HG03571 (cell line): ENCODE data around the gene KDM6A.
"Not testable (repeated sequence)": the region's sequence is repeated elsewhere in the genome, so short reads cannot be mapped to it uniquely, and the experiment has no call there.

Experiments used
- ATAC-seq: cut with Tn5 transposase; IDR thresholded peaks from one replicate; pipeline ENCODE4 v1.9.1; 2021; ENCODE audit not compliant: unreplicated experiment

Gene KDM6A

GRCh38 chrX:45070116-45071007 is 197.4 kb downstream of the KDM6A start:
- ATAC-seq = no peak

GRCh38 chrX:45073011-45073410 is 200.0 kb downstream of the KDM6A start:
- not testable (repeated sequence) for ATAC-seq

GRCh38 chrX:45077748-45078424 is 204.9 kb downstream of the KDM6A start:
- ATAC-seq = no peak

- ATAC-seq = no peak
Measured at GRCh38 chrX:45083314-45083713, 210.3 kb downstream of the KDM6A start.

GRCh38 chrX:45110494-45110893 is 237.5 kb downstream of the KDM6A start:
- no peak for ATAC-seq

- ATAC-seq = no peak
Measured at GRCh38 chrX:45126158-45126557, 253.2 kb downstream of the KDM6A start.

- no peak for ATAC-seq
Measured at GRCh38 chrX:45128896-45129454, 256.0 kb downstream of the KDM6A start.

GRCh38 chrX:45133465-45133864 is 260.5 kb downstream of the KDM6A start:
- ATAC-seq = no peak

- ATAC-seq = no peak
Measured at GRCh38 chrX:45134315-45134731, 261.3 kb downstream of the KDM6A start.

GRCh38 chrX:45134775-45135174 is 261.8 kb downstream of the KDM6A start:
- ATAC-seq = no peak

- ATAC-seq = not testable (repeated sequence)
Measured at GRCh38 chrX:45135391-45136075, 262.5 kb downstream of the KDM6A start.

GRCh38 chrX:45137531-45137930 is 264.5 kb downstream of the KDM6A start:
- ATAC-seq = no peak

- ATAC-seq = no peak
Measured at GRCh38 chrX:45138525-45138924, 265.5 kb downstream of the KDM6A start.

GRCh38 chrX:45140812-45141211 is 267.8 kb downstream of the KDM6A start:
- ATAC-seq = no peak

GRCh38 chrX:45142185-45142584 is 269.2 kb downstream of the KDM6A start:
- no peak for ATAC-seq

- no peak for ATAC-seq
Measured at GRCh38 chrX:45143455-45143854, 270.5 kb downstream of the KDM6A start.

- no peak for ATAC-seq
Measured at GRCh38 chrX:45145492-45146215, 272.7 kb downstream of the KDM6A start.

- ATAC-seq = no peak
Measured at GRCh38 chrX:45150821-45151220, 277.8 kb downstream of the KDM6A start.

- no peak for ATAC-seq
Measured at GRCh38 chrX:45154033-45154360, 281.0 kb downstream of the KDM6A start.

- ATAC-seq = no peak
Measured at GRCh38 chrX:45154462-45154861, 281.5 kb downstream of the KDM6A start.

- no peak for ATAC-seq
Measured at GRCh38 chrX:45157647-45158046, 284.7 kb downstream of the KDM6A start.
